SKM-1 (cell line): ENCODE results near the gene FKBP11.

Source experiments
- DNase-seq: peaks from one replicate; lab custom pipeline; 2025; ENCODE audit not compliant: unreplicated experiment; lab: John Stamatoyannopoulos, UW

Gene FKBP11

DNA sequence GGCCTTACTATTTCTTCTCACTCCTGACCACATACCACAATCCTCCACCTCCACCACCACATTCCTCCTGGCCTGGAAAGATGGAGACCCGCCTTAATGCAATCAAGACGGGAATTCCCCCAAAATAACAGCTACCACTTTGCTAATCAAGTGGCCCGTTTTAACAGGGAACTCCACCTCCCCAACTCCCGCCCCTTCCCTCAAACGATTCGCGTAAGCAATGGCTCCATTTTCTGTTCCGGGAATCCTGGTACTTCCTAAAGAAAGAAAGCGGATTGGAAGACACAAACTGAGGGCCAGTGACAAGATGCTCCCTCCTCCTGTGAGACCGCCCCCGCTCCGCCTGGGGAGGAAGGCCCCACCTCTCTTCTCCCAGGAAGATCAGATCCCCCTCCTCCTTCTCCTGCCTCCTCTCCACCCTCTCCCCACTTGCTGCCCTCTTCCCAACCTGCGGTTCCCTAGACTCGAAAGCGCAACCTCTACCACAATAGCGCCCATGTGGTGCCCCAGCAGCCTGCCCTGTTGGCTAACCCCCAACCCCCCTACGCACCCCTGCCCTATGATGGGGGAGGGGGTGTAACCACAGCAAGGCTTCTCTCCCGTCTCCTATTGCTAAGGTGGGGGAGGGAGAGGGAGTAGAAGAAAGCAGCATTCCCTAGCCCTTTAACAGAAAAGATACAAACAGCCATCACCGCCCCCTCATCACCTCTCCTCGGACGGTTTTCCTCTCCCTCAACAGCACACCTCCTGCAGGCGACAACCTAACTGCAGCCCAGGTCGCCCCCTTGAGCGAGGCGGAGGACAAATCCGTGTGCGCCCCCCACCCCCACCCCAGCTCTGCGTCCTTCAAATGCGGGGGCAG, 31.2 kb upstream of the FKBP11 start:
- DNase-seq = no peak

DNA sequence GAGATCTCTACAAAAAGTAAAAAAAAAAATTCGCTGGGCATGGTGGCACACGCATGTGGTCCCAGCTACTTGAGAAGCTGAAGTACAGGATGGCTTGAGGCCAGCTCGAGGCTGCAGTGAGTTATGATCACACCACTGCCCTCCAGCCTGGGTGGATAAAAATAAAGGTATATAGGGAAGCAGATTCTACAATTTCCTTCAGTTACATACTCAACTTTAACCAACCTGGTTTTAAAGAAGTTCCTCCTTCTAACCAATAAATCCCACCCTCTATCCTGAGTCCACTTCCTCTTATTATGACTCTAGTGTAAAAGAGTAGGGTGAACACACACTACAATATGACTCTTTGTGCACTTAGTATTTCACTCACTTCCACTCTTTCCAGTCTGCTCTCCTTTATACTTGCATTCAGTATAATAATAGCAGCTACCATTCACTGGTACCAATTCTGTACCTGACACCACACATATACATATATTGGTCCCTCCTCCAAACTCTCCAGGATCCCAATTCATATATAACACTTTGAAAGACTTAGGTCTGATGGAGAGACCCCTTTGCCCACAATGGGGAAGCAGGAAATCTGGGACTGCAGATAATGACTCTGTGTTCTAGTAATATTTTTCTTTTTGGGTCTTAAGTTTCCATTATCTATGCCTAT, 29.7 kb upstream of the FKBP11 start:
- peak; percentile 70 for DNase-seq

DNA sequence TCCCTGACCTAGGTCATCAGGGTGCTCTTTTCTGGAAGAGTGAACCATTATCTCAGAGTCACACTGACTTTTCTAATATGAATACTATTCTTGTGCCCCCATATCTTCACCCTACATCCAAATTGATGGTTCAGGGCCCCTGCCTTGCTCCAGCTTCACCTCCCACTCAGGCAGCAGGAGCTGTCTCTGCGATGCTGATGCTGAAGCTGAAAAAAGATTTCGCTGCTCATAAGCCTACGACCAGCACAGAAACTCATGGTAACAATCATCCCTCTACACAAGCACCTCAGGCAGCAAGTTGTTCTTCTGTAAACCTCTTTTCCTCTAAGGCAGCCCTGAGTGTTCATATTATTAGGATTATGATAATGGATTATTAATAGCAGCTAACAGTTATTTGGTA, 28.8 kb upstream of the FKBP11 start:
- no peak for DNase-seq

DNA sequence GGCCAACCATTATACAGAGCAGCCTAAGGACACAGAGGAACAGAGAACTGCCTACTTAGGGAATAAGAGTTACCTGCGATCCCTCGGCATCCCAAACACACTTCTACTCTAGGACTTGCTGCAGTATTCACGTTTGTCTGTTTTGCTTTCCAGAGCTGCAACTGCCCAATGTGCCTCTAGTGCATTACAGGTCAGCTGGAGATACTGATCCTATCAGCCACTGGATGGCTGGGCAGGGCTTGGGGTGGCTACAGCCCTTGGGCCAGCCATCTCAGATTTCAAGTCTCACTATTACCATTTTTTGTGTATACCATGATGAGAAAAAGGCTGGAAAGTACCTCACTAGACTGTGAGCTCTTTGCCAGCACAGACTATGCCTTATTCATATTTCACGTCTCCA, 27.4 kb upstream of the FKBP11 start:
- no peak for DNase-seq

DNA sequence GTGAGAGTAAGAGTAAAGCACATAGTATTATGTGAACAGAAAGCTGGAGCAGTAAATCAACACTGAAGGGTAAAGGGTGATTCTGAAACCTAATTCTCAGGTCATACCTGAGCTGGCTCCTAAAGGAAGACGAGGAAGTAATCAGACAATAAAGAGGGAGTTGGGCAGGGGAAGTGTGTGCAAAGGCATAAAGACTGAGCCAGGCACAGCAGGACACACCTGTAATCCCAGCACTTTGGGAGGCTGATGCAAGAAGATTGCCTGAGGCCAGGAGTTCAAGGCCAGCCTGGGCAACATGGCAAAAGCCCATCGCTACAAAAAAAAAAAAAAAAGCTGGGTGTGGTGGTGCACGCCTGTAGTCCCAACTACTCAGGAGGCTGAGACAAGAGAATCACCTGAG, 22.4 kb upstream of the FKBP11 start:
- DNase-seq = no peak

DNA sequence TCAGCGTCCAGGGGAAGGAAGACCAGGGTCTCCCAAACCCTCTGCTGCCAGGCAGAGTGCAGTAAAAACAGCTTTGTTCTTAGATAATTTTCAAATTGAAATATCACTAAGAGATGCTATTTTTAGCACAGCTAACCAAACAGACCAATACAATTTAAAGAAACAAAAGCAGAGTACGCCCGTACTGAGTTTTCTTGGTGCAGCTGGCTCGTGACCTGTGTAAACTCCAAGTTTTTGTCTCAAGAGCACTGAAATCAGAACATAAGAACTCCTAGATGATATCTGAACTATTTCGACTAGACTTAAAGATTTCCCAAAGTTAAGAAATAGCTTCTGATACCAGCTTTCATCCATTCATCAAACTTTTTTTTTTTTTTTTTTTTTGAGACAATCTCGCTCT, 21.7 kb upstream of the FKBP11 start:
- DNase-seq = no peak

DNA sequence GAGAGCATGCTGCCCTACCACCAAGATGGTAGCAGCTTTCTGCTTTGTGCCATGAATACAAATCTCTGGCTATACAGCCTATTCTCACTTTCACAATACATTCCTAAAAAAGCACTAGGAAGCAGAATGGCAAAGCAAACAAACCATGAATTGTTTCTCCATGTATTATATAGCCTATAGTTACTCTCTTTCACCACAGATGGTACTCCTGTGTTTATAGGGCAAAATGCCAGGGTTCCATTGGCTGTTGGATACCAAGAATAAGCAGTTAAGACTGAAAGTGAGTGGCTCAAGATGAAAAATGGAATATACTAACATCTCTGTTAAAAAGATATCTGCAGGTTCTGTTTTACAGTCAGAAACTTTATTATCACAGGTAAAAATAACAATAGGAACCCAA, 20.9 kb upstream of the FKBP11 start:
- no peak for DNase-seq

DNA sequence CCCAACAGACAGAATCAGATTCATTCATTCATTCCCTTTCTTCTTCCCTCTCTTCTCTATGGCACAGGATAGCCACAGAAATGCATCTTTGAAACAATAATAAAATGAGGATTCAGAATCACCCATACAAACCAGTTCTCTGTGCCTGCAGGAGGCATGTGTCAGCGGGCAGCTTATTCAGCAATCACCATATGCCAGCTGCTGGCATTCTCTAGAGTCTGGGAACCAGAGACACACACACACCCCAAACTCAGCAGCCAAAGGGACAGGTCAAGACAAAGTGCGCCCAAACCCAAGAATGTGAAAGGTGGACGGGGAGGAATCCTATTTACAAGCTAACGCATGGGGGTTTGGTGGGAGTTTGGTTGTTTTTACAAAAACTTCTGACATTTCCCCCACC, 17.9 kb upstream of the FKBP11 start:
- DNase-seq = no peak

DNA sequence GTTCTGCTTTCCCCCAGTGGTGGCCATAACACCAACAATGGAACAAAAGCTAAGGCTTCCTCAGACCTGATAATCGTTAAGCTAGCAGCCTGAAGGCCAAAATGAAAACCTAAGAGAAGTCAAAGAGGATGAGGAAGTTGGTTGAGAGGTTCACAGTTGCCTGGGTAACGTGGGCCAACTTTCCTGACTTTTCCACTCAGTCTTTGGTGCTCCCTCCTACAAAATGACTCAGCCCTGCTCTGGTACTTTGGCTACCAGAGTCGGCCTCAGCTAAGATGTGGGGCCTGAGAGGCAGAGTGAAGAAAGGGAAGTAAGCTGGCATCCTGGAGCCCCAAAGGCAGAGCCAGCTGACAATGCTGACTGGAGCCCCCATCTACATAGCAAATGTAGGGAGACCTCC, 14.9 kb upstream of the FKBP11 start:
- no peak for DNase-seq

DNA sequence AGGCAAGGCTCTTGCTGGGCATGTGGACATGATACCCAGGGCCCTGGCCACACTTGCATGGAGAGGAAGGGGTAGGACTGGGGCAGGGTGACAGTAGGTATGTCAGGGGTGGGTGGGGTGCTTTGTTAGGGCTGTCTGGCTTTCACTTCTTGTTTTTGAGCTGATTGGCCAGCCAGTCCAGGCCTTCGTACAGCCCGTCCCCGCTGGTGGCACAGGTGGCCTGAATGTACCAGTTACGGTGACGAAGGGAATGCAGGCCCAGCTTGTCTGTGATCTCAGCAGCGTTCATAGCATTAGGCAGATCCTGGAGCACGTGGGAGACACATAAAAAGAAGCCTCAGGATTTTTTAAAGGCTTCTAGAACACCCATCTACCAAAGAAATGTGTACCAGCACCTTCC, 13.5 kb upstream of the FKBP11 start:
- no peak for DNase-seq

DNA sequence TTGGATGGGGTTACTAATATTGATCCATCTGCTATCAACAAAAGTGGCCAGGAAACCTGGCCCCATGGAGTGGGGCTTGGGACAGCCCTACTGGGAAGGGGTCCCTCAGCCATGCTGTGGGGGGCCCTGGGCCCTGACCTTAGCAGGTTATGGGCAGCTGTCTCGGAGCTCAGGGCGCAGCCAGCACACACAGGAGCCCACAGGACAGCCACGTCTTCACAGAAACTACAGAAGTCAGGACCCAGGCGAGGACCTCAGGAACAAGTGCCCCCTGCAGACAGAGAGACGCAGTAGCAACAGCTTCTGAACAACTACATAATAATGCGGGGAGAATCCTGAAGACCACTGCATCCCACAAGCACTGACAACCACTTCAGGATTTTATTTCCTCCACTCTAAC, 11.9 kb upstream of the FKBP11 start:
- no peak for DNase-seq

DNA sequence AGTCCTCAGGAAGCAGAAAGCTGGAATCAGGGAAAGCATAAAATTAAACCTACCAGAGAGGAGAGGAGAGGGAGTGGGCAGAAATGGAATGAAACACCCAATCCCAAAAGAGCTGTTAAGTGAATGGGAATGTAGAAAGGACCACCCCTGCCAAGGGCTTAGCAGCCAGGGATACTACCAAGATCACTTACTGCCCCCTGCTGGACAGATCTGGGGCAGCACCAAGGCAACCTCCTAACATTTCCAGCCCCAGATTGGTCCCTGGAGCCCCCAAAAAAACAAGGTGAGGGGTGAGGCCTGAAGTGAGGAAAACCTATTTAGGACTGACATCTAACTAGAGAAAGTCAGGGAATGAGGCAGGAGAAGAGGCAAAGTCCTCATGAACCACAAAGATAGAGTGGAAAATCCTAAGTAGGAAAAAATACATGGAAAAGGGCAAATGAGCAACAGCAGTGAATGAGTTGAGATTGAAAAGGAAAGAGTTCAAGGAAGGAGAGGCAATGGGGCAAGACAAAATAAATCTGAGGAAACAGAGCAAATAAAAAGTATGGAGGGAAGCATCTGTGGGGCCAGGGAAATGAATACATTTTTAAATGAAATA, 11.2 kb upstream of the FKBP11 start:
- no peak for DNase-seq

DNA sequence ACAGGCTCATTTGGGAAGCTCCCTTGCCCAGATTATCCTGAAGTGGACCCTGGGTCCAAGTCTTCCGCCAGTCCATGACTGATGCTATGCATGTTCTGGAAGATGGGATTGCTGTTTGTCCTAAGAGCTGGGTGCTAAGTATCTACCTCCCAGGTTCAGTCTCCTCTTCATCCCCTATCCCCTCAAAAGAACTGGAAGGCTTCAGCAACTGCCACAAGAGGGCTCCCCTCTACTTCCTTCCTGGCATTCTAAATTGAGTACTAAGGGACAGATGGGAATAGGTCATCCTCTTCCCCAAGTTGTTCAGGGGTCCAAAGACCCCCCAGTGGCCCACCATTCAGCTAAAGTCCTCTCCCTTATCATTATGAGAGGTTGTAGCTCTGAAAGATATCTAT, 9.0 kb upstream of the FKBP11 start:
- DNase-seq = no peak

DNA sequence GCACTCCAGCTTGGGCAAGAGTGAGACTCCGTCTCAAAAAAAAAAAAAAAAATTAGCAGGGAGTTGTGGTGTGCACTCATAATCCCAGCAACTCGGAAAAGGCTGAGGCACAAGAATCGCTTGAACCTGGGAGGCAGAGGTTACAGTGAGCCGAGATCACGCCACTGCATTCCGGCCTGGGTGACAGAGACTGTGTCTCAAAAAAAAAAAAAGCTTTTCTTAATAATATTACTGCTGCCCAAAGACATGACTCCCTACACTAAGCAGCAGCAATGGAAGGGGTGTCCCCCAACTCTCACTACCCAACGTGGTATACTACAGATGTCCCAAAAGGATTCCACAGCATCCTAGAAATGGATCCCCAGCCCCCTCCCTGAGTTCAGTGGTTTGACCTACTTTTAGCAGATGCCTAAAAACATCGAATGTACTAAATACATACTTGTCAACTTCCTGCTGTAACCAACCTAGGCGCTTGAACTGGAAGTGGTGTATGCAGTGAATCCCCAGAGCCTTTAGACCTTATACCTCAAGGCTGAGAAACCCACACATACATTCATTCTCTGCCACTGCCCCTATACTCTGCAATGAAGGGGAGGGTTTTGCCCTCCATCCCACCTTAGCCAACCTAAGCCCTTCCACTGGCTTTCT, 8.5 kb upstream of the FKBP11 start:
- no peak for DNase-seq

DNA sequence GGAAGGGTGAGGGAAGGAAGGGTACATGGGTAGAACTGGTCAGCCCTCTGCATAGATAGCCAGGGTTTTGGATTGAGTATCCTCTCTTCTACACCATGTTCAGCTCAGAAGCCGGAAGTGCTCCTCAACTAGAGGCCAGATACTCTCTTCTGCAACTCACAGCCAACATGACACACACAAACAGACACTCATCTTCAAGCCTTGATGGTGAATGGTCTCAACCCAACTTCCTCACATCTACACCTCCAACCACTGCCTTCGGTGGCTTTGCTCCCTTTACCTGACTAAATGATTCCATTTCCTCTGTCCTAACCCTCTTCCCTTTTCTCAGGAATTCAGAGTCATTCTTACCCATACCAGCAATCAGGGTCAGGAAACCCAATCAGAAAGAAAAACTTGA, 7.6 kb upstream of the FKBP11 start:
- DNase-seq = no peak

DNA sequence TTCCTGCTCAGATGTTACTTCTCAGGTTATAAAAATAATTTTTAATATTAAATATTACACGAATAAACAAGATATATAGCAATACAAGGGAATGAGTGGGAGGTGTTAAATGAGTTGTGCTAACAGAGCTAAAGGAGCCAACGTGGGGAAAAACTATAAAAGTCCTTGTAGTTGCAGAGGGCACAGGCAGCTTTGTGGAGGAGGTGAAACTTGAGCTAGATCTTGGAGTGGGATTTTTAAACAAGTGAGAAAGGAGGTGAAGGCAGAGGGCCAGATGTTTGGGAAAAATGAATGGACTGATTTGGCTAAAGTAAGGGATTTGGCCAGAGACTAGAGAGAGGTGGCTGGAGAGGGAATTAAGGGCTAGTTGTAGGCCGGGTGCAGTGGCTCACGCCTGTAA, 5.2 kb upstream of the FKBP11 start:
- no peak for DNase-seq

DNA sequence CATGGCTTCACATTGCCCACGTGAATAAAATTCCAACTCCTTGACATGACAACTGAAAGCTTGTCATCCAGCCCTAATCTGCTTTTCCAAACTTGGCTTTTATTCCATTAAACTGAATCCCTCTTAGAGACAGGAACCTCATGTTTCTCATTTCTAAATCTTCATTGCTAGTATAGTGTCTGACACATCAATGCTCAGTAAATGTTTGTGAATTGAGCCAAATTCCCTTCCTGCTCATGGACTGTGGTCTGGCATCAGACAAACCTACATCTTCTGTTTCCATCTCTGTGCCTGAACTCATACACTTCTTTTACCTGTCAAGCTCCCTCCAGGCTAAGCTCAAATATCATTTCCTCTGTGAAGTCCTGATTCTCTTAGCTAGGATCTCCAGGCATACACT, 4.3 kb upstream of the FKBP11 start:
- no peak for DNase-seq

DNA sequence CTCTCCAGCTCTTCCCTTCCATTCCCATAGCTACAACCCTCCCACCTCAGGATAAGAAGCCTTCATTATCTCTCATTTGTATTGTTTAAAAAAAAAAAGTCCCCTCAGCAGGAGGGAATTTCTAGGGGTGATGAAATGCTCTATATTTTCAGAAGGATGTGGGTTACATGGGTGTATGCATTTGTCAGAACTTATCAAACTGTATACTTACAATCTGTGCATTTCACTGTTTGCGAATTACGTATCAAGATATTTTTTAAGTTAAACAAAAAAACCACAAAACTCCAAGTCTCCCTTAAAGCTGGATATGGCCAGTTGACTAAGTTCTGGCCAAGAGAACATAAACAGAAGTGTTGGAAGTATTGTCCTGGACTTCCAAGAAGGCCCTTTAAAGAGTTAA, 2.0 kb upstream of the FKBP11 start:
- DNase-seq = no peak

DNA sequence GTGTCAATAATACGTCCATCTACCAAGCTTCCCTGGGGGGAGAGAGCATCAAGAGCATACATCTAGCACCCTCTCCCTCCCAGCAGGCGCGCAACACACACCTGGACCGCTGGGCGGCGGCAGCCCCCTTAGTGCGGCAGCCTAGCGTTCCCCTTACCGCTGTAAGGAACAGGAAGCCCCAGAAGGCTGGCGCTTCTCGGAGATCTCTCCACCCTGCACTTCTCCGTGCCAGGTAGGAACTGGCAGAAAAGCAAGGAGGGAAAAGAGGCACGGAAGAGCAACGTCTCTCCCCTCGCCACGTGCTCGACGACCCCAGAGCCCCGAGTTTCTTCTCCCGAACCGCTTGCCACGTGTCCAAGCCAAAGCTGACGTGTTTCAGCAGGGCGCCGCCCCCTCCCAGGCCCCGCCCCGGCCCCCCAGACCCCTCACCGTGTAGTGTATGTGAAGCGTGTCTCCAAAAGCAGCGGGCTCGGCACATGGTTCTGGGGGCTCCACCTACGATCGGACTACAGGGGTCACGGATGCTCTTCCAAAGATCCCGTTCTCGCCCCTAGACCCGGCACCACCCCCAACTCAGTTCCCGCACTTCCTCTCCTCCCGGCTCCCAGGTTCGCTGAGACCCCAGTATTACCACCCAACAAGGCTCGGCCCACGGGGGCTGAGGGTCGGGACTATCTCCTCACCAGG, 532 bp downstream of the FKBP11 start:
- DNase-seq = no peak

DNA sequence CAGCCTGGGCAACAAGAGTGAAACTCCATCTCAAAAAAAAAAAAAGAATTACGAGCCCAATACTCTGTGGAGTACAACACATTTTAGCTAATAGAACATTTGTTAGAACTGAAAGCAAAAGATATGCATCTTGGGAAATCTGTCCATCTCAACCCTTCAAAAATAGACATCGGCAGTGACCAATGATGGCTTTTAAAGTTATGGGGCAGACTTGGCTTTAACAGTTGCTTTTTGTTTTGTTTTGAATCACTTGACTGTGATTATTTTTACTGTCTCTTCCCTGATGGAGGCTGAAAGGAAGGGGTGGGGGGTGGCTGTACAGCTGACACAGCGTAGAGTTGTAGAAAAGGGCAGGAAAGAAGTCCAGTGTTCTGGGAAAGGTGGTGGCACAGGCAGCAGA, 2.2 kb downstream of the FKBP11 start:
- DNase-seq = no peak

DNA sequence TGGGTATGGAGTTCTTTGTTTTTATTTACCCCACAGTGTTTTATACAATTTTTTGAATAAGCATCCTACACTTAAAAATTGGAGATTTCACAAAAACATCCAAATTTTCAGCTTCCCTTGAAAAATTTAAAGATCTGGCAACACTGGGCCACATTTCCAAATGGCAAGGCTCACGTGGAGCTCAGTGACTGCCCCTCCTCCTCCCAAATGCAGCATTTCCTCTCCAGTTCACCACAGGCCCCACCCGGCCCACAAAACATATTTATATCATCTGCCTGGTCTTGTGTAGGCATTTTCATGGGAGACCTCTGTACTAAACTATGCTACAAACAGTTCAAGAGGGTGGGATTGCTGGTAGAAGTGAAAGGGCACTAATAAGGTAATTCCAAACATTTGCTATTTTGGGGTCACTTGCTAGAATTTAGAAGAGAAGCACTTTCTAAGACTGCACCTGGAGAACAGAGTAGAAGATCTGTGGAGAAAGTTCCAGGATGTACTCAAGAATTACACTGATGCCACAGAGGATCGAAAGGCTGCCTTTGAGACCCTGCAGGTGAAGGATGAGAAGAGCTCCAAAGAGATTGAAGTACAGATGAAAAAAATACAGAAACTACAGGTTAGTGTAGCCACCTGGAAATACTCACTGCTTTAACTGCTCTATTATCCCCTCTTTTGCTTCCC, 7.3 kb downstream of the FKBP11 start:
- DNase-seq = no peak
